NCI-H2227 treated with DMSO at 0.1 percent for 48 hours (cell line): ENCODE data around the gene EMP2.
A peak's percentile ranks its signal among the peaks of the same experiment; 100 is the strongest.
"Not testable (repeated sequence)": the region's sequence is repeated elsewhere in the genome, so short reads cannot be mapped to it uniquely, and the experiment has no call there.

Experiments used
- DNase-seq: peaks from one replicate; lab custom pipeline; 2025; lab: John Stamatoyannopoulos, UW

EMP2 gene

GRCh38 chr16:10578474-10579316 lies 1.7 kb downstream of the EMP2 start:
- DNase-seq, result no peak

GRCh38 chr16:10577305-10578202 lies 2.8 kb downstream of the EMP2 start:
- DNase-seq, result no peak

GRCh38 chr16:10576390-10577304 lies 3.8 kb downstream of the EMP2 start:
- no peak for DNase-seq

- DNase-seq, result no peak
Measured at GRCh38 chr16:10575506-10576130, 4.8 kb downstream of the EMP2 start.

- no peak for DNase-seq
Measured at GRCh38 chr16:10572611-10573010, 7.8 kb downstream of the EMP2 start.

GRCh38 chr16:10571354-10571753 lies 9.0 kb downstream of the EMP2 start:
- DNase-seq, result no peak

- DNase-seq, result no peak
Measured at GRCh38 chr16:10569621-10570020, 10.8 kb downstream of the EMP2 start.

GRCh38 chr16:10566613-10567012 lies 13.8 kb downstream of the EMP2 start:
- DNase-seq, result no peak

- DNase-seq, result no peak
Measured at GRCh38 chr16:10565167-10565566, 15.2 kb downstream of the EMP2 start.

GRCh38 chr16:10564591-10564990 lies 15.8 kb downstream of the EMP2 start:
- DNase-seq, result no peak

GRCh38 chr16:10562361-10562899 lies 18.0 kb downstream of the EMP2 start:
- no peak for DNase-seq

- no peak for DNase-seq
Measured at GRCh38 chr16:10561425-10561824, 19.0 kb downstream of the EMP2 start.

GRCh38 chr16:10561001-10561400 lies 19.4 kb downstream of the EMP2 start:
- DNase-seq, result no peak

- not testable (repeated sequence) for DNase-seq
Measured at GRCh38 chr16:10559792-10560191, 20.6 kb downstream of the EMP2 start.

- no peak for DNase-seq
Measured at GRCh38 chr16:10558746-10559641, 21.4 kb downstream of the EMP2 start.

- no peak for DNase-seq
Measured at GRCh38 chr16:10558305-10558704, 22.1 kb downstream of the EMP2 start.

GRCh38 chr16:10557750-10558149 lies 22.6 kb downstream of the EMP2 start:
- no peak for DNase-seq

- DNase-seq, result no peak
Measured at GRCh38 chr16:10556236-10556635, 24.2 kb downstream of the EMP2 start.

GRCh38 chr16:10554569-10554968 lies 25.8 kb downstream of the EMP2 start:
- DNase-seq, result no peak

- DNase-seq, result peak; percentile 4
Measured at GRCh38 chr16:10552998-10553491, 27.4 kb downstream of the EMP2 start.
